GM23338 (cell line): Measurements from ENCODE around the gene ETV6.

Source experiments
- CTCF ChIP-seq, 2 experiments: fragments of 200-600 bp in 1 of 2; sonication (generic) in 1 of 2; conservative IDR thresholded peaks; 2 replicates each; pipeline versions ENCODE4 v1.5.1 to v1.6.1; 2016 to 2017; ENCODE audit warnings: antibody characterized with exemption in 2 of 2, low read depth in 2 of 2, mild to moderate bottlenecking in 2 of 2, moderate library complexity in 1 of 2
- ETS1 ChIP-seq: IDR thresholded peaks from 2 replicates; pipeline ENCODE4 v1.6.1; 2016; ENCODE audit warnings: antibody characterized with exemption
- EZH2 ChIP-seq: fragments of 200-600 bp; sonication (generic); IDR thresholded peaks from one replicate; pipeline ENCODE4 v1.8.0; 2017; ENCODE audit warnings: antibody characterized with exemption, mild to moderate bottlenecking, low read depth; ENCODE audit not compliant: unreplicated experiment
- EZH2phosphoT487 ChIP-seq: fragments of 200-600 bp; sonication (generic); IDR thresholded peaks from one replicate; pipeline ENCODE4 v1.8.1; 2018; ENCODE audit warnings: antibody characterized with exemption; ENCODE audit not compliant: unreplicated experiment
- JUNB ChIP-seq: IDR thresholded peaks from one replicate; pipeline ENCODE4 v1.6.1; 2016; ENCODE audit warnings: antibody characterized with exemption; ENCODE audit not compliant: unreplicated experiment
- REST ChIP-seq: IDR thresholded peaks from one replicate; pipeline ENCODE4 v1.6.1; 2018; ENCODE audit warnings: antibody characterized with exemption; ENCODE audit not compliant: unreplicated experiment
- ZNF114 ChIP-seq: fragments of 250-450 bp; sonication (Bioruptor Pico); IDR thresholded peaks from 2 replicates; pipeline ENCODE4 v1.5.0; 2020; ENCODE audit warnings: mild to moderate bottlenecking, moderate library complexity
- ZNF462 ChIP-seq: fragments of 250-450 bp; sonication (Bioruptor Pico); IDR thresholded peaks from 2 replicates; pipeline ENCODE4 v1.5.0; 2020; ENCODE audit warnings: mild to moderate bottlenecking, moderate library complexity

GRCh38 chr12:11716794-11717518 is 67.5 kb downstream of the ETV6 start:
- TF ChIP-seq EZH2phosphoT487 (no peak), ZNF114 (CRISPR knock-in tag) (no peak), CTCF (conservative IDR thresholded peaks at IDR 0.05; ENCODE audit: low read depth in 2 of 2) (no peak), EZH2 (no peak), REST (no peak), ETS1 (no peak), JUNB (no peak), ZNF462 (CRISPR knock-in tag) (no peak)
